K562 (cell line): Measurements from ENCODE around the gene SLC26A3. TPM values are rescaled to one million over a fixed set of nuclear protein-coding genes. Genes with fewer than 3 reads are reported as not detected.

Experiments
- BRD9 ChIP-seq: fragments of 450-650 bp; IDR thresholded peaks from 2 replicates; pipeline ENCODE4 v1.6.1; 2018; ENCODE audit warnings: low read depth; ENCODE audit not compliant: partially characterized antibody
- CBX3 ChIP-seq, 2 experiments: IDR thresholded peaks; 1 replicate in 1 of 2; 2 replicates in 1 of 2; pipeline ENCODE4 v1.6.1; 2012; ENCODE audit warnings: inconsistent platforms in 2 of 2, low read length in 2 of 2, borderline replicate concordance in 1 of 2, control low read depth in 1 of 2
- CTCFL ChIP-seq: IDR thresholded peaks from 2 replicates; pipeline ENCODE4 v1.6.1; 2011; ENCODE audit warnings: borderline replicate concordance, low read depth, mild to moderate bottlenecking, moderate library complexity, low read length; ENCODE audit not compliant: insufficient read depth, poor library complexity, severe bottlenecking
- EGR1 ChIP-seq: fragments of 450-650 bp; conservative IDR thresholded peaks from 2 replicates; pipeline ENCODE4 v1.6.1; 2017; ENCODE audit warnings: mild to moderate bottlenecking
- FUS ChIP-seq: fragments of 200-400 bp; formaldehyde crosslinking; optimal IDR thresholded peaks from 2 replicates; pipeline ENCODE3; 2017; ENCODE audit warnings: low read depth, low read length
- HDAC1 ChIP-seq, 2 experiments: fragments of 450-650 bp; IDR thresholded peaks; 2 replicates each; pipeline ENCODE4 v1.6.1; 2016 to 2017; ENCODE audit warnings: inconsistent platforms in 1 of 2, mild to moderate bottlenecking in 1 of 2, moderate library complexity in 1 of 2
- HDGF ChIP-seq: fragments of 450-650 bp; IDR thresholded peaks from 2 replicates; pipeline ENCODE4 v1.6.1; 2016
- KHSRP ChIP-seq: fragments of 450-650 bp; IDR thresholded peaks from 2 replicates; pipeline ENCODE4 v1.6.1; 2017
- MEF2D ChIP-seq: conservative IDR thresholded peaks from 2 replicates; pipeline ENCODE4 v1.6.1; 2016; ENCODE audit warnings: low read depth, missing genetic modification characterization, missing compliant biosample characterization
- OTX1 ChIP-seq: fragments of 450-650 bp; formaldehyde crosslinking; IDR thresholded peaks from 2 replicates; pipeline ENCODE4 v1.4.0; 2022; ENCODE audit warnings: mild to moderate bottlenecking
- STAT5A ChIP-seq: IDR thresholded peaks from 2 replicates; pipeline ENCODE4 v1.6.1; 2012; ENCODE audit warnings: low read length, inconsistent platforms, borderline replicate concordance
- TAL1 ChIP-seq: fragments of 450-650 bp; IDR thresholded peaks from 2 replicates; pipeline ENCODE4 v1.6.1; 2016; ENCODE audit warnings: mild to moderate bottlenecking
- TCF3 ChIP-seq: sonication (generic); formaldehyde crosslinking; IDR thresholded peaks from 2 replicates; pipeline ENCODE4 v1.4.0; 2020; ENCODE audit warnings: mild to moderate bottlenecking, missing genetic modification reagents
- TOE1 ChIP-seq, 2 experiments: fragments of 450-650 bp in 1 of 2; sonication (generic) in 1 of 2; formaldehyde crosslinking in 1 of 2; IDR thresholded peaks; 2 replicates each; pipeline versions ENCODE4 v1.7.1 to v1.8.0; 2016 to 2022; ENCODE audit warnings: borderline replicate concordance in 2 of 2, mild to moderate bottlenecking in 2 of 2, antibody characterized with exemption in 1 of 2, inconsistent platforms in 1 of 2, low read depth in 1 of 2, missing genetic modification reagents in 1 of 2, moderate library complexity in 1 of 2
- USF2 ChIP-seq: sonication (generic); formaldehyde crosslinking; IDR thresholded peaks from 2 replicates; pipeline ENCODE4 v1.5.0; 2020; ENCODE audit warnings: missing genetic modification reagents
- YY1 ChIP-seq, 3 experiments: IDR thresholded peaks; 2 replicates each; pipeline ENCODE4 v1.6.1; 2011; ENCODE audit warnings: low read length in 2 of 3, mild to moderate bottlenecking in 2 of 3, moderate library complexity in 2 of 3, borderline replicate concordance in 1 of 3, control low read depth in 1 of 3, low read depth in 1 of 3; ENCODE audit not compliant: insufficient read depth in 3 of 3, insufficient replicate concordance in 2 of 3, control insufficient read depth in 1 of 3, insufficient read length in 1 of 3; ENCODE audit errors: extremely low read depth in 1 of 3
- ZFX ChIP-seq: sonication (generic); formaldehyde crosslinking; IDR thresholded peaks from 2 replicates; pipeline ENCODE4 v1.8.0; 2022; ENCODE audit warnings: mild to moderate bottlenecking, missing genetic modification reagents, moderate library complexity
- ZNF274 ChIP-seq: IDR thresholded peaks from 2 replicates; pipeline ENCODE4 v1.6.1; 2011; ENCODE audit warnings: low read depth, mild to moderate bottlenecking, low read length, moderate library complexity, borderline replicate concordance
- ZNF696 ChIP-seq: fragments of 250-450 bp; sonication (Bioruptor Pico); conservative IDR thresholded peaks from 2 replicates; pipeline ENCODE4 v1.4.0; 2020; ENCODE audit warnings: mild to moderate bottlenecking, moderate library complexity
- ZNF75A ChIP-seq: fragments of 450-650 bp; formaldehyde crosslinking; IDR thresholded peaks from 2 replicates; pipeline ENCODE4 v1.4.0; 2020; ENCODE audit warnings: mild to moderate bottlenecking
- ZNF79 ChIP-seq: fragments of 250-450 bp; sonication (Bioruptor Pico); IDR thresholded peaks from 2 replicates; pipeline ENCODE4 v1.4.0; 2020; ENCODE audit warnings: low read depth, mild to moderate bottlenecking, moderate library complexity
- polyA plus RNA-seq, 8 experiments: library from polyadenylated mRNA; depleted of rRNA in 4 of 8; stranded (reverse) in 5 of 8; unstranded in 3 of 8; fragments of >200 nt; fragmentation: Nextera tagmentation in 2 of 8; fragmentation: Illumina TruSeq in 1 of 8; extraction: Ambion mirVana in 2 of 8; extraction: Trizol in 1 of 8; gene quantifications; 2 replicates each; pipeline versions ENCODE4 v1.2.1 to v1.2.3, GENCODE V29; 2011 to 2014; ENCODE audit warnings: inconsistent platforms in 1 of 8, missing spikeins in 1 of 8
- total RNA-seq, 7 experiments: library from RNA; depleted of rRNA in 6 of 7; stranded (reverse); fragments of >200 nt in 6 of 7; fragmentation: Illumina TruSeq in 2 of 7; extraction: Trizol in 2 of 7; gene quantifications; 2 replicates each; pipeline versions ENCODE4 v1.2.1 to v1.2.3, GENCODE V29; 2011 to 2021; ENCODE audit warnings: low replicate concordance in 1 of 7
- TF ChIP-seq, protein P1 (sequence below): fragments of 250-450 bp; sonication (Bioruptor Pico); IDR thresholded peaks from 2 replicates; pipeline ENCODE4 v1.8.0; 2022; ENCODE audit warnings: moderate library complexity, mild to moderate bottlenecking, inconsistent platforms
- TF ChIP-seq, protein P2 (sequence below): IDR thresholded peaks from 2 replicates; pipeline ENCODE4 v1.6.1; 2011; ENCODE audit not compliant: insufficient read length; ENCODE audit errors: extremely low read depth

Gene SLC26A3
- total and polyA plus RNA-seq, 9 of the 15 experiments (the other 6 are each of a cell fraction or from before 2014, with no cell fraction given) = 0.86 TPM; not detected in 8

DNA sequence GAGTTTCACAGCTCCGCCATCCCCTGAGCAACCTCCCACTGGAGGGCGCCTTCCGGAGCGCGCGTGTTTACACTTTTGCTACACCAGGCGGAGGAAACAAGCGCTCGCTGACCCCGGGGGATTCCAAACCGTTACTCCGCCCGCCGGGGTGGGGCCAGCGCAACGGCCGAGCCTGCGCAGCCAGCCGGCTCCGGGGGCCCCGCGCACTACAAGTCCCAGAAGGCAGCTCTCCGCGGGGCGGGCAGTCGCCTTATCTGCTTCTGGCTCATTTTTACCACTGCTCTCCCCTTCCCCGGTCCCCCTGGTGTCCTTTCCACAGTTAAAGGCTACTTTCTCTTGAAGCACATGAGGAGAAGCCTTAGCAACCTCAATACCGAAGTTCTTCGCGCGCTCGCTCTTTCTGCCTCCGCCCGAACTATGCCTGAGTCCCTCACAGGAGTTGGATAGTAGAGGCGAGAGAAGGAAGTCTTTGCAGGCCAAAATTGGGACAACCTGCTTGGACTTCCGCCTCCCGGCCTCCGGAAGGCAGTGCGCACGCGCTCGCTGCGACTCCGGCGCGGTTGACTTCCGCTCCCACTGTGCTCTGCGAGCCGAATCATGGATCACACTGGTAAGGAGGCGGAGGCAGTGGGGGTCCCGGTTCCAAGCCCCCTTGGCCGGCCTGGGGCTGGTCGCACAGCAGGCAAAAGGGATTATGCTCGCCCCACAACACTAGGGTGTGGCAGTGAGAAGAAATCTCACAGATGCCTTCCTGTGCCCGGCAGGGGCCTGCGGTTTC is 59.3 kb downstream of the SLC26A3 start, which contains the start of gene CBLL1 (continued):
- TF ChIP-seq TOE1 (IDR thresholded peaks at IDR 0.05; ENCODE audit: borderline replicate concordance) (no peak), TOE1 (CRISPR knock-in tag; IDR thresholded peaks at IDR 0.05; ENCODE audit: borderline replicate concordance, low read depth) (no peak; the same call in 1 of the 2 replicates), BRD9 (peak; percentile 19), OTX1 (CRISPR knock-in tag) (peak; percentile 57), ZNF79 (CRISPR knock-in tag) (no peak), TCF3 (CRISPR knock-in tag) (no peak; the same call in none of the 2 replicates), MEF2D (no peak; the same call in 1 of the 2 replicates), ZNF696 (CRISPR knock-in tag) (no peak), HDAC1 (IDR thresholded peaks at IDR 0.05) (peak in 1 of 2 experiments; percentile 88; a peak in 1 of 4 replicates), ZNF274 (no peak; the same call in 1 of the 2 replicates), ZNF75A (CRISPR knock-in tag) (no peak), CBX3 (IDR thresholded peaks at IDR 0.05; ENCODE audit: borderline replicate concordance in 1 of 2, low read length in 2 of 2) (peak in 1 of 2 experiments; percentile 81; a peak in 2 of 3 replicates), STAT5A (no peak; the same call in 1 of the 2 replicates), TAL1 (no peak), YY1 (IDR thresholded peaks at IDR 0.05; ENCODE audit: borderline replicate concordance in 1 of 3, control insufficient read depth in 1 of 3, extremely low read depth in 1 of 3, insufficient read depth in 3 of 3, insufficient read length in 1 of 3, insufficient replicate concordance in 2 of 3, low read depth in 1 of 3, low read length in 2 of 3) (peak in 2 of 3 experiments; percentile 78 to 88), ZFX (peak; percentile 96), CTCFL (peak; percentile 99), HDGF (no peak), KHSRP (no peak), FUS (no peak), USF2 (CRISPR knock-in tag) (no peak), EGR1 (no peak; the same call in 1 of the 2 replicates)
- TF ChIP-seq, protein P1, sequence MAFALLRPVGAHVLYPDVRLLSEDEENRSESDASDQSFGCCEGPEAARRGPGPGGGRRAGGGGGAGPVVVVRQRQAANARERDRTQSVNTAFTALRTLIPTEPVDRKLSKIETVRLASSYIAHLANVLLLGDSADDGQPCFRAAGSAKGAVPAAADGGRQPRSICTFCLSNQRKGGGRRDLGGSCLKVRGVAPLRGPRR (CRISPR knock-in tag) = no peak
- TF ChIP-seq, protein P2, sequence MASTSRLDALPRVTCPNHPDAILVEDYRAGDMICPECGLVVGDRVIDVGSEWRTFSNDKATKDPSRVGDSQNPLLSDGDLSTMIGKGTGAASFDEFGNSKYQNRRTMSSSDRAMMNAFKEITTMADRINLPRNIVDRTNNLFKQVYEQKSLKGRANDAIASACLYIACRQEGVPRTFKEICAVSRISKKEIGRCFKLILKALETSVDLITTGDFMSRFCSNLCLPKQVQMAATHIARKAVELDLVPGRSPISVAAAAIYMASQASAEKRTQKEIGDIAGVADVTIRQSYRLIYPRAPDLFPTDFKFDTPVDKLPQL = peak; percentile 63
